Stimulated activated CD4-positive, alpha-beta T cell treated with anti-CD3 and anti-CD28 coated beads, Interleukin-4, amount 100 ng/mL, for 1 hour (primary cell): ENCODE data around the gene NLRP8.
"Not testable (repeated sequence)": the region's sequence is repeated elsewhere in the genome, so short reads cannot be mapped to it uniquely, and the experiment has no call there.

ENCODE experiments used
- DNase-seq: peaks from one replicate; pipeline ENCODE4 v3.0.0-alpha.2; 2020

Gene NLRP8

GRCh38 chr19:55947532-55947931, at the start of gene NLRP8:
TSS of gene NLRP8 (plus strand) at chr19:55947832.
- no peak for DNase-seq

- DNase-seq, result no peak
These were observed 48.7 kb upstream of the NLRP8 start for GRCh38 chr19:55898911-55899310.

GRCh38 chr19:55901369-55902079, 46.1 kb upstream of the NLRP8 start:
- no peak for DNase-seq

GRCh38 chr19:55902080-55902751, 45.4 kb upstream of the NLRP8 start:
- DNase-seq, result no peak

- DNase-seq, result no peak
These were observed 40.3 kb upstream of the NLRP8 start for GRCh38 chr19:55907286-55907685.

- DNase-seq, result no peak
These were observed 39.9 kb upstream of the NLRP8 start for GRCh38 chr19:55907746-55908145.

GRCh38 chr19:55909801-55910200, 37.8 kb upstream of the NLRP8 start:
- DNase-seq, result no peak

- DNase-seq, result no peak
These were observed 34.7 kb upstream of the NLRP8 start for GRCh38 chr19:55912916-55913315.

- no peak for DNase-seq
These were observed 33.9 kb upstream of the NLRP8 start for GRCh38 chr19:55913643-55914268.

GRCh38 chr19:55923556-55923955, 24.1 kb upstream of the NLRP8 start:
- no peak for DNase-seq

- no peak for DNase-seq
These were observed 19.6 kb upstream of the NLRP8 start for GRCh38 chr19:55927991-55928390.

- DNase-seq, result not testable (repeated sequence)
These were observed 18.4 kb upstream of the NLRP8 start for GRCh38 chr19:55929258-55929657.

GRCh38 chr19:55930996-55931515, 16.6 kb upstream of the NLRP8 start:
- DNase-seq, result no peak

- DNase-seq, result no peak
These were observed 15.7 kb upstream of the NLRP8 start, which contains the start of gene NLRP13 for GRCh38 chr19:55931936-55932386. TSS of gene NLRP13 (minus strand) at chr19:55932336. CDS start at chr19:55932311, 25 bp downstream.

- DNase-seq, result no peak
These were observed 12.4 kb upstream of the NLRP8 start for GRCh38 chr19:55935206-55935605.

GRCh38 chr19:55939206-55939605, 8.4 kb upstream of the NLRP8 start:
- DNase-seq, result no peak

- DNase-seq, result no peak
These were observed 7.3 kb upstream of the NLRP8 start for GRCh38 chr19:55940306-55940705.

GRCh38 chr19:55950566-55950965, 2.9 kb downstream of the NLRP8 start:
- DNase-seq, result not testable (repeated sequence)

- no peak for DNase-seq
These were observed 8.8 kb downstream of the NLRP8 start for GRCh38 chr19:55956431-55956830.

- no peak for DNase-seq
These were observed 10.7 kb downstream of the NLRP8 start for GRCh38 chr19:55958356-55958755.

GRCh38 chr19:55959996-55960675, 12.5 kb downstream of the NLRP8 start:
- DNase-seq, result no peak

- DNase-seq, result no peak
These were observed 14.6 kb downstream of the NLRP8 start for GRCh38 chr19:55962186-55962585.

- DNase-seq, result no peak
These were observed 26.4 kb downstream of the NLRP8 start for GRCh38 chr19:55973982-55974381.
